GM12878 (cell line): ENCODE results near the gene RNASEL.

Source experiments
- CTCF ChIP-seq, 3 experiments: IDR thresholded peaks in 2 of 3; conservative IDR thresholded peaks in 1 of 3; 2 replicates each; pipeline ENCODE4 v1.5.1; 2011; ENCODE audit warnings: low read depth in 3 of 3, low read length in 3 of 3, mild to moderate bottlenecking in 3 of 3, control low read depth in 2 of 3, moderate library complexity in 2 of 3, inconsistent platforms in 1 of 3, mixed read lengths in 1 of 3; ENCODE audit not compliant: control insufficient read depth in 2 of 3, insufficient read depth in 1 of 3; ENCODE audit errors: extremely low read depth in 1 of 3
- POLR2AphosphoS5 ChIP-seq: IDR thresholded peaks from 2 replicates; pipeline ENCODE4 v1.6.1; 2011; ENCODE audit warnings: mild to moderate bottlenecking, low read length, inconsistent platforms
- TCF12 ChIP-seq: IDR thresholded peaks from 2 replicates; pipeline ENCODE4 v1.6.1; 2011; ENCODE audit warnings: low read depth, mild to moderate bottlenecking, low read length

GRCh38 chr1:182574156-182574555 lies 14.9 kb downstream of the RNASEL start:
- TF ChIP-seq CTCF (IDR thresholded peaks at IDR 0.05 in 2 of 3, conservative IDR thresholded peaks at IDR 0.05 in 1 of 3; ENCODE audit: control insufficient read depth in 2 of 3, extremely low read depth in 1 of 3, insufficient read depth in 1 of 3, low read depth in 3 of 3, low read length in 3 of 3) (no peak), TCF12 (no peak), POLR2AphosphoS5 (no peak)
